ENCODE data around the gene SLAIN2.

DNA sequence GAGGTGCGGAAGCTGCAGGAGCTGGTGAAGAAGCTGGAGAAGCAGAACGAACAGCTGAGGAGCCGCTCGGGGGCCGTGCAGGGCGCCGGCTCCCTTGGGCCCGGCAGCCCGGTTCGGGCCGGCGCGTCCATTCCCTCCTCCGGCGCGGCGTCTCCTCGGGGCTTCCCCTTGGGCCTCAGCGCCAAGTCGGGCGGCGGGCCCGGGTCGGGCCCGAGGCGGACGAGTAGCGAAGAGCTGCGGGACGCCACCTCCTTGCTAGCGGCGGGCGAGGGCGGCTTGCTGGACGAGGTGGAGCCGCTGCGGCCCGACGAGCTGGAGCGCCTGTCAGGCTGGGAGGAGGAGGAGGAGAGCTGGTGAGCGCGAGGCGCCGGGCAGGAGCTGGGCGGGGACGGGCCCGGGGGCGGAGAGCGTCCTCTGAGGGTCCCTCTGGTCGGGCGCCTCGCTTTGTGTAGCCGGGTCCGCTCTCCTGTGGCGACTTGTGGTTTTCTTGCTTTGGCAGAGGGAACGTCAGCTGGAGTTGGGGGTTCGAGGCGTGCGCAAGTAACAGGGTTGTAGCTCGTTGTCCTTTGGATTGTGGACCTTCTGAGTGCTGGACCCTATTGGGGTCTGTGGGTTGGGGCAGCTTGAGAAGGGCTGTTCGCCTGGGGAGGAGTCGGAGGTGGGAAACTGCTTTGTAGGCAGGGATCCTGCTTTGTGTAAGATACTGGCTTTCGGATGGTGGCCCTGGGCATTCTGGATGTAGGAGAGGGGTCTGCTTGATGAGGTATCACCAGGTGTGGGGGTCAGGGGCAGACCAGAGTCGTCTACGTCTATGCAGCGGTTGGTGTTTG lies 662 bp downstream of the SLAIN2 start:
- TF ChIP-seq, protein P1, sequence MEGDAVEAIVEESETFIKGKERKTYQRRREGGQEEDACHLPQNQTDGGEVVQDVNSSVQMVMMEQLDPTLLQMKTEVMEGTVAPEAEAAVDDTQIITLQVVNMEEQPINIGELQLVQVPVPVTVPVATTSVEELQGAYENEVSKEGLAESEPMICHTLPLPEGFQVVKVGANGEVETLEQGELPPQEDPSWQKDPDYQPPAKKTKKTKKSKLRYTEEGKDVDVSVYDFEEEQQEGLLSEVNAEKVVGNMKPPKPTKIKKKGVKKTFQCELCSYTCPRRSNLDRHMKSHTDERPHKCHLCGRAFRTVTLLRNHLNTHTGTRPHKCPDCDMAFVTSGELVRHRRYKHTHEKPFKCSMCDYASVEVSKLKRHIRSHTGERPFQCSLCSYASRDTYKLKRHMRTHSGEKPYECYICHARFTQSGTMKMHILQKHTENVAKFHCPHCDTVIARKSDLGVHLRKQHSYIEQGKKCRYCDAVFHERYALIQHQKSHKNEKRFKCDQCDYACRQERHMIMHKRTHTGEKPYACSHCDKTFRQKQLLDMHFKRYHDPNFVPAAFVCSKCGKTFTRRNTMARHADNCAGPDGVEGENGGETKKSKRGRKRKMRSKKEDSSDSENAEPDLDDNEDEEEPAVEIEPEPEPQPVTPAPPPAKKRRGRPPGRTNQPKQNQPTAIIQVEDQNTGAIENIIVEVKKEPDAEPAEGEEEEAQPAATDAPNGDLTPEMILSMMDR (IDR thresholded peaks at IDR 0.05), result peak in 2 of 12 donors; percentile 1 to 4
- TF ChIP-seq POLR2A (IDR thresholded peaks at IDR 0.05), result no peak

All from heart left ventricle (tissue), 13 donors.